Fibroblast of mammary gland (primary cell): Measurements from ENCODE around the gene OTUB1.

Source experiments
- DNase-seq: peaks from one replicate; pipeline ENCODE4 v3.0.0-alpha.2; 2010; ENCODE audit warnings: low read depth
- H3K4me3 ChIP-seq: 2 replicates; pipeline ENCODE4 v1.5.1; 2011; ENCODE audit warnings: low read depth, mild to moderate bottlenecking, low read length, moderate library complexity; ENCODE audit not compliant: control insufficient read depth
- TF ChIP-seq, protein P1 (sequence below): conservative IDR thresholded peaks from 2 replicates; pipeline ENCODE4 v1.5.1; 2011; ENCODE audit warnings: low read depth, low read length, inconsistent platforms; ENCODE audit not compliant: control insufficient read depth, insufficient read depth

Gene OTUB1

GRCh38 chr11:63978551-63979239, 7.5 kb upstream of the OTUB1 start:
- no peak overlapping the region for H3K4me3 ChIP-seq
- TF ChIP-seq, protein P1, sequence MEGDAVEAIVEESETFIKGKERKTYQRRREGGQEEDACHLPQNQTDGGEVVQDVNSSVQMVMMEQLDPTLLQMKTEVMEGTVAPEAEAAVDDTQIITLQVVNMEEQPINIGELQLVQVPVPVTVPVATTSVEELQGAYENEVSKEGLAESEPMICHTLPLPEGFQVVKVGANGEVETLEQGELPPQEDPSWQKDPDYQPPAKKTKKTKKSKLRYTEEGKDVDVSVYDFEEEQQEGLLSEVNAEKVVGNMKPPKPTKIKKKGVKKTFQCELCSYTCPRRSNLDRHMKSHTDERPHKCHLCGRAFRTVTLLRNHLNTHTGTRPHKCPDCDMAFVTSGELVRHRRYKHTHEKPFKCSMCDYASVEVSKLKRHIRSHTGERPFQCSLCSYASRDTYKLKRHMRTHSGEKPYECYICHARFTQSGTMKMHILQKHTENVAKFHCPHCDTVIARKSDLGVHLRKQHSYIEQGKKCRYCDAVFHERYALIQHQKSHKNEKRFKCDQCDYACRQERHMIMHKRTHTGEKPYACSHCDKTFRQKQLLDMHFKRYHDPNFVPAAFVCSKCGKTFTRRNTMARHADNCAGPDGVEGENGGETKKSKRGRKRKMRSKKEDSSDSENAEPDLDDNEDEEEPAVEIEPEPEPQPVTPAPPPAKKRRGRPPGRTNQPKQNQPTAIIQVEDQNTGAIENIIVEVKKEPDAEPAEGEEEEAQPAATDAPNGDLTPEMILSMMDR = no peak
- DNase-seq = no peak

GRCh38 chr11:63979426-63979825, 6.8 kb upstream of the OTUB1 start:
- no peak overlapping the region for H3K4me3 ChIP-seq
- no peak for DNase-seq
- TF ChIP-seq, protein P1 = no peak

DNA sequence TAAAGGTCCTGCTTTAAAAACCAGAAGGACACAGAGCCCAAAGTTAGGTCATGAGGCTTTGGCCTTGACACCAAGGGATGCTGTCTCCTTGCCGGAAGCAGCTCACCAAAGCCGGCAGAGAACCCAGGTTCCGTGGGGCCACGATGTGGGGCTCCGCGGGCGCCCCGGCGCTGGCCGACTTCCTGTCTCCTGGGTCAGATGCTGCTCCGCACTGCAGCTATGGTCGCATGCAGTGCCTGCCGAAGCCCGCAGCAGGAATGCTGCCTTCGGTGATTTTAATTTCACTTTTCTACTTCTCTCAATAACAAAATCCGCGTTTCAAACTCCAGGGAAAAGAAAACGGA, 454 bp upstream of the OTUB1 start:
- DNase-seq = no peak
- TF ChIP-seq, protein P1 = no peak

DNA sequence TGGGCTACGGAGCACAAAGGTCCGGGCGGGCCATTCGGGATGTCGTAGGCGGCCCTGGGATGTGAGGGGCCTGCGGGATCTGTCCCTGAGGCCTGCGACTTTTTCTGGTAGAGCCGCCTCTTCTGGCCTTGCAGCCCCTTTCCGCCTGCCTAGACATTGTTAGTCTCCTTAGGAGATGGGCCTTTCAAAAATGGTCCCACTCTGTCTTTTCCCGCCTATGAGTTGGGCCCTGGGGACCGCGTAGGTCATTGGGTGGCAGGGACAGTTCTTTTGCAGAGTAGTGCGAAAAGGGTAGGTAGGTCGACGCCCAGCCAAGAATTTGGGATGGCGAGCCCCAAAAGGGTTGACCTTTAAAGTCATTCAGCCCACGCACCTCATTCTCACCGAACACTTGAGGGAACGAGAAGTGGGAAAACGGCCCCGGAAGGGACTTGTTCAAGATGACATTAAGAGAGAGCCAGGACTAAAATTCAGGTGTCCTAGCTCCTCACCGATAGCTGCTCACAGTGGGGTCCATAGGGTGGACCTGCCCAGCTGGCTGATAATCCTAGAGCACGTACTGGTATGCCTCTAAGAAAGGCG, 785 bp downstream of the OTUB1 start:
- H3K4me3 ChIP-seq = peak overlapping the region; percentile 84
- TF ChIP-seq, protein P1 = no peak
- DNase-seq = no peak

More for the DNA sequence above, 454 bp upstream of the OTUB1 start:
- peak overlapping the region; percentile 84 for H3K4me3 ChIP-seq

GRCh38 chr11:63991558-63991957, 5.3 kb downstream of the OTUB1 start:
- H3K4me3 ChIP-seq = no peak overlapping the region
- TF ChIP-seq, protein P1 = no peak
- no peak for DNase-seq

DNA sequence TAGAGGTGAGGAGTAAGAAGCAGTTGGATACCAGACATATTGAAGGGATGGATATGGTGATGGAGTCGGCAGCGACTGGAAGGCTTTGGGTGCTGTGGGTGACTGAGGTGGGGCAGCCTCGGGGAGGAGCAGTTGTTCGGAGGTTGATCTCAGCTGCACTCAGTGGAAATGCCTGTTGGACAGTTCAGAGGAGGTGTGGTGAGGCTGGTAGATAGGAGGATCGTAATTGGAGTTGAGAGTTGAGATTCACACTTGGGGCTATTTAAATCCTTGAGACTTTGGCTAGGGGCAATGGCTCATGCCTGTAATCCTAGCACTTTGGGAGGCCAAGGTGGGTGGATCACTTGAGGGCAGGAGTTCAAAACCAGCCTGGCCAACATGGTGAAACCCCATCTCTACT, 6.9 kb downstream of the OTUB1 start:
- TF ChIP-seq, protein P1 = no peak
- no peak overlapping the region for H3K4me3 ChIP-seq
- DNase-seq = no peak

DNA sequence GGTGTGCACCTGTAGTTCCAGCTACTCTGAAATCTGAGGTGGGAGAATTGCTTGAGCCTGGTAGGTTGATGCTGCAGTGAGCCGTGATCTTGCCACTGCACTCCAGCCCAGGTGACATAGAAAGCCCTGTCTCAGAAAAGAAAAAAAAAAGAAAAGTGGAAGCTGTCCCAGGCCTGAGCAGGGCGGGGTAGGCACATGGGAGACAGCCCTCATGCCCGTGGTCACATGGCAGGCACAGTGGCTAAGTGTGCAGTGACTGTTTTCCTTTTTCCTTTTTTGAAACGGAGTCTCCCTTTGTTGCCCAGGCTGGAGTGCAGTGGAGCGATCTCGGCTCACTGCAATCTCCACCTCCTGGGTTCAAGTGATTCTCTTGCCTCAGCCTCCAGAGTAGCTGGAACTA, 7.8 kb downstream of the OTUB1 start:
- H3K4me3 ChIP-seq = no peak overlapping the region
- no peak for DNase-seq
- TF ChIP-seq, protein P1 = no peak
